ENCODE results near the gene KRTAP29-1.

GRCh38 chr17:41328207-41328606 lies 25.6 kb upstream of the KRTAP29-1 start:
- TF ChIP-seq CTCF (IDR thresholded peaks at IDR 0.05) = no peak
- no peak for TF ChIP-seq POLR2A (IDR thresholded peaks at IDR 0.05)
